ENCODE measurements around the gene DOK7. TPM values are rescaled to one million over a fixed set of nuclear protein-coding genes. Genes with fewer than 3 reads are reported as not detected.

Gene DOK7
- total and polyA plus RNA-seq, 12 donors: 30.3 to 89.7 (median 39.0) TPM

DNA sequence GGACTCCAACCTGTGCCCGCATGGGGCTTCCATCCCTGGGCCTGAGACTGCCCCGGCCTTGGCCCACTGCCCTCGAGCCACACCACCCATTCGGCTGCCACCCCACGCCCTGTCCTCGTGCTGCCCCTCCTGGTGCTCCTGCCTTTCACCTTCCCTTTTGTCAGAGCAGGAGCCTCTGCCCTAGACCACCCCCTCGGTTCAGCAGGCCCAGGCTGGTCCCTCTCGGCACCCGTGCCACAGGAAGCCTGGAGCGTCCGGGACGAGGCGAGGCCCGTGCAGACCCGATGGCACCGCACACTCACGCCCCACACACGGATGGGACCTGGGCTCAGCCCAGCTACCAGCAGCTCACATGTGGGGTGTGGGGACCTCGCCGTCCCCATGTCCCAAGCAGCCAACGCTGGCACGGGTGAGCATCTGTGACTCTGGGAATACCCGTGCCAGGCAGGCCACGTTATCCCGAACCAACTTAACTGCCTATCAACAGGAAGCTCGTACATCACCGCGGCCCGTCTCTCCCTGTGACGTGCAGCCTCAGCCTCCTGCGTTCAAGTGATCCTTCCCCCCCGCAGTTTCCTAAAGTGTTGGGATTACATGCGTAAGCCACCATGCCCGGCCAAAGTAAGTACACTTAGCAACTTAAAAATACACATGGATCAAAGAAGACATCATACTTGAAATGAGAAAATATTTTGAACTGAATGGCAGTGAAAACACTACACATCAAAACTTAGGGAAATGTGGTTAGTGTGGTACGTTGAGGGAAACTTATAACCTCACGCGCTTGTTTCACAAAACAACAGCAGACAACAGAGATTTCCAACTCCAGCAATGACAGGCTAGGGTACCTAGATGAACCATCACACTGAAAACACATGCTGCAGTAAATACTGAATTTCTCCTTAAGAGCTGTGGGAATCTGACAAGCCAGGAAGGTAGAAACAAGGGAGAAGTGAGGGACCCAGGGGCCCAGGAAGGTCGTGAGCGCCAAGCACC lies 40.1 kb downstream of the DOK7 start:
- Histone ChIP-seq H3K36me3 (peaks cover 0 to 73% (median 15%) of the 10 kb centered on the region in 9 donors), H3K4me1 (peaks cover 8 to 53% (median 28%) of the 10 kb centered on the region in 9 donors), H3K9me3 (no peaks in the 10 kb centered on the region), H3K27ac (peak overlapping the region in 7 of 10 donors; percentile 9 to 81 (median 45)), H3K27me3 (no peaks in the 10 kb centered on the region), H3K4me3 (no peak overlapping the region)
- no peak for TF ChIP-seq CTCF (IDR thresholded peaks at IDR 0.05)
- WGBS, 2 donors: 84 to 87% methylated on average over 39 of the region's 39 CpGs
- ATAC-seq (peak in 6 of 8 donors; percentile 1 to 58 (median 20)), DNase-seq (no peak)
- intact Hi-C loops (cut with DNase I): no loop called here

DNA sequence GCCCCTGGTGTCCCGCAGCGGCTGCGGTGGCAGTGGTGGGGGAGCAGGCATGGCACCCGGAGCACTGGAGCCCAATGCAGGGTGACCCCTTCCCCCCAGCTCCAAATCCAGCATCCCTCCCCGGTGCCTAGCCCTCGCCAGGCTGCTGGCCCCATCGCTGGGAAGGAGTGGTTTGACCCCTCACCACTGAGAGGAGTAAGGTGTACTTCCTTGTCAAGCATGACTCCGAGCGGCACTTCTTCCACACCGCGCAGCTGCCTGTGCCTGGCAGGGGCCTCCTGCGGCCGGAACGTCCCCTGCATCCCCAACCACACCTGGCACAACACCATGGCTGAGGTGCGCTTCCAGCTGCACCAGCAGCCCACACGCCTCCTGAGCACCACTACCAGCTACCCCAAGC lies 42.1 kb downstream of the DOK7 start:
- Histone ChIP-seq H3K4me1 (peaks cover 8 to 38% (median 28%) of the 10 kb centered on the region in 9 donors), H3K4me3 (no peak overlapping the region), H3K27me3 (no peaks in the 10 kb centered on the region), H3K36me3 (peaks cover 0 to 89% (median 22%) of the 10 kb centered on the region in 9 donors), H3K9me3 (no peaks in the 10 kb centered on the region), H3K27ac (no peak overlapping the region)
- ATAC-seq (no peak), DNase-seq (no peak)
- whole genome bisulfite sequencing, 2 donors: 92 to 99% methylated on average over 16 of the region's 16 CpGs
- TF ChIP-seq CTCF (IDR thresholded peaks at IDR 0.05): no peak
- intact Hi-C loops (cut with DNase I): no loop called here

DNA sequence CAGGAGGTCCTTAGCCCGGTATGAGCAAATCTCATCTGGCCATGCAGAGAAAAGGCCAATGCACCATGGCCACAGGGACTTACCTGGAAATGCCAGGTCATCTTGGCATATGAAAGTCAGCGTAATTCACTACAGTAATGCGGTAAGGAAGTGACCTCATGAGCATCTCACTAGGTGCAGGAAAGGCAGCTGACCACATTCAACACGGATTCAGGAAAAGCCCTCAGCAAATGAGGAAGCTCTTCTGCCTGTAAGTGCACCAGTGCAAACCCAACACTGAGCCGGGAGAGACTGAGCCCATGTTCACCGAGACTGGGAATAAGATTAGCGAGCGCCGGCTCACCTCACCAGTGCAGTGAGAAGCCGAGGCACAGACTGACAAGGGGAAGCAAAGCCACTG lies 45.4 kb downstream of the DOK7 start:
- H3K36me3 ChIP-seq: peaks cover 0 to 96% (median 37%) of the 10 kb centered on the region in 9 donors
- 81 to 88% methylated on average over 10 of the region's 10 CpGs for WGBS, 2 donors
- no peak overlapping the region for H3K4me3 ChIP-seq
- ATAC-seq (no peak), DNase-seq (no peak)
- no peaks in the 10 kb centered on the region for H3K9me3 ChIP-seq
- intact Hi-C loops (cut with DNase I): no loop called here
- no peaks in the 10 kb centered on the region for H3K27me3 ChIP-seq
- H3K27ac ChIP-seq: peak overlapping the region in 1 of 10 donors; percentile 64
- H3K4me1 ChIP-seq: peaks cover 0 to 11% (median 4%) of the 10 kb centered on the region in 9 donors
- TF ChIP-seq CTCF (IDR thresholded peaks at IDR 0.05): no peak

DNA sequence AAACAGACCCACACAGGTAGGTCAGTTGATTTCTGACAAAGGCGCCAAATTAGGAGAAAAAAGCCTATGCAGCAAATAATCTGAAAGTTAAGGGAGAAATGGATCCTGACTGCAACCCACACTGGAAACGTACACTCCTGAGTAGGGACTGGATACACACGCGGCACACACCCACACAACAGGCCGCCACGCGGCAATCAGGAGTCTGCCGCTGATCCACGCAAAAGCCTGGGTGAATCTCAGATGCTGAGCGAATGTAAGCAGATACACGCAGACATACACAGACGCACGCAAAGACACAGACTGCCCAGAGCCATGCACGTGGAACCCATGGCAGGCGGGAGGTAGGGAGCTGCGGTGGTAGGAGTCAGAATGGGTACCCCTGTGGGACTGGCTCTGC lies 47.4 kb downstream of the DOK7 start:
- no peak for ATAC-seq
- no peaks in the 10 kb centered on the region for H3K9me3 ChIP-seq
- intact Hi-C loops (cut with DNase I): no loop called here
- peaks cover 0 to 96% (median 56%) of the 10 kb centered on the region in 9 donors for H3K36me3 ChIP-seq
- no peak for DNase-seq
- H3K27ac ChIP-seq: no peak overlapping the region
- H3K4me3 ChIP-seq: no peak overlapping the region
- peaks cover 0 to 7% (median 0%) of the 10 kb centered on the region in 9 donors for H3K4me1 ChIP-seq
- WGBS, 2 donors: 93 to 95% methylated on average over 16 of the region's 16 CpGs
- no peak for TF ChIP-seq CTCF (IDR thresholded peaks at IDR 0.05)
- no peaks in the 10 kb centered on the region for H3K27me3 ChIP-seq

All from heart right ventricle (tissue), 16 donors.